K562 (cell line): ENCODE results near the gene PDE8A. TPM values are rescaled to one million over a fixed set of nuclear protein-coding genes. Genes with fewer than 3 reads are reported as not detected.
"Not testable (repeated sequence)": the region's sequence is repeated elsewhere in the genome, so short reads cannot be mapped to it uniquely, and the experiment has no call there.

ENCODE experiments used
- ATAC-seq: fragments of 200-7000 bp; cut with Tn5 transposase; 3 replicates; pipeline ENCODE4 v1.9.1; 2020; ENCODE audit warnings: moderate library complexity
- BruUV-seq: library from RNA; stranded (reverse); fragments of 400-500 nt; replicated peaks from 2 replicates; lab custom pipeline; 2021; lab: Mats Ljungman, UMichigan
- CTCF ChIA-PET: fragments of 300-600 bp; formaldehyde crosslinking; extraction: SDS; loops from one replicate; lab custom pipeline; 2021; ENCODE audit warnings: low intra/inter-chr PET ratio; lab: Yijun Ruan, JAX
- POLR2A ChIA-PET: fragments of 300-600, 350-650 bp; sonication (Branson Sonifier 250); formaldehyde crosslinking; extraction: SDS; loops from one replicate; lab custom pipeline; 2021; ENCODE audit warnings: antibody characterized with exemption, inconsistent platforms; lab: Yijun Ruan, JAX
- DNase-seq, 4 experiments: peaks; one replicate each; pipeline versions ENCODE4 v3.0.0 to v3.0.0-alpha.2; 2011 to 2018; ENCODE audit warnings: low spot score in 3 of 4, mixed read lengths in 3 of 4; ENCODE audit errors: extremely low read depth in 1 of 4
- FAIRE-seq: peaks from 2 replicates; lab custom pipeline; 2011; peaks lifted over from hg19 to GRCh38; lab: Jason Lieb, UNC
- H2AFZ ChIP-seq: 2 replicates; pipeline ENCODE4 v1.6.0; 2011; ENCODE audit warnings: low read depth, low read length, control low read depth, inconsistent platforms
- H3K27ac ChIP-seq: fragments of 200-600 bp; 3 replicates; pipeline ENCODE4 v1.8.0; 2011; ENCODE audit warnings: low read depth, mild to moderate bottlenecking, control low read depth, inconsistent platforms, low read length, moderate library complexity, mixed read lengths; ENCODE audit errors: extremely low read depth
- H3K27me3 ChIP-seq, 2 experiments: fragments of 300-600 bp in 1 of 2; 2 replicates in 1 of 2; 3 replicates in 1 of 2; pipeline versions ENCODE4 v1.6.0 to v1.8.0; 2011; ENCODE audit warnings: inconsistent platforms in 2 of 2, low read length in 2 of 2, mild to moderate bottlenecking in 1 of 2, mixed read lengths in 1 of 2, moderate library complexity in 1 of 2; ENCODE audit not compliant: control insufficient read depth in 2 of 2, insufficient read depth in 2 of 2
- H3K36me3 ChIP-seq: fragments of 300-600 bp; 3 replicates; pipeline ENCODE4 v1.8.0; 2011; ENCODE audit warnings: mild to moderate bottlenecking, low read length, inconsistent platforms; ENCODE audit not compliant: control insufficient read depth, insufficient read depth
- H3K4me1 ChIP-seq, 2 experiments: fragments of 200-600 bp in 1 of 2; replicated peaks in 1 of 2; 2 replicates in 1 of 2; 3 replicates in 1 of 2; pipeline versions ENCODE4 v1.5.1 to v1.8.0; 2011; ENCODE audit warnings: inconsistent platforms in 2 of 2, low read length in 2 of 2, mild to moderate bottlenecking in 1 of 2, mixed read lengths in 1 of 2, moderate library complexity in 1 of 2; ENCODE audit not compliant: control insufficient read depth in 2 of 2, insufficient read depth in 2 of 2
- H3K4me2 ChIP-seq: 2 replicates; pipeline ENCODE4 v1.6.1; 2011; ENCODE audit warnings: low read length, control low read depth, inconsistent platforms, mixed read lengths; ENCODE audit not compliant: insufficient read depth
- H3K4me3 ChIP-seq: fragments of 200-600 bp; sonication (generic), shearing (Covaris generic); 2 replicates; pipeline ENCODE4 v1.5.1; 2016; ENCODE audit warnings: control low read depth, inconsistent platforms
- H3K79me2 ChIP-seq: fragments of 200-600 bp; 3 replicates; pipeline ENCODE4 v1.8.0; 2011; ENCODE audit warnings: low read length, inconsistent platforms; ENCODE audit not compliant: control insufficient read depth, insufficient read depth
- H3K9ac ChIP-seq, 2 experiments: 2 replicates each; pipeline versions ENCODE4 v1.6.0 to v1.6.1; 2011; ENCODE audit warnings: low read depth in 2 of 2, low read length in 2 of 2, control low read depth in 1 of 2, inconsistent platforms in 1 of 2, mild to moderate bottlenecking in 1 of 2, mixed read lengths in 1 of 2; ENCODE audit not compliant: insufficient read depth in 1 of 2
- H3K9me1 ChIP-seq: one replicate; pipeline ENCODE4 v1.6.0; 2011; ENCODE audit warnings: inconsistent platforms, mild to moderate bottlenecking, low read length, moderate library complexity; ENCODE audit not compliant: control insufficient read depth, insufficient read depth
- H3K9me3 ChIP-seq: replicated peaks from 2 replicates; pipeline ENCODE4 v1.5.1; 2011; ENCODE audit warnings: low read depth, low read length, inconsistent platforms; ENCODE audit not compliant: control insufficient read depth, insufficient read depth
- H4K20me1 ChIP-seq: replicated peaks from 2 replicates; pipeline ENCODE4 v1.6.1; 2011; ENCODE audit warnings: low read length, inconsistent platforms, mixed read lengths; ENCODE audit not compliant: control insufficient read depth, insufficient read depth
- NR1H2 ChIP-seq: sonication (generic); formaldehyde crosslinking; IDR thresholded peaks from 2 replicates; pipeline ENCODE4 v1.4.0; 2020; ENCODE audit warnings: mild to moderate bottlenecking, missing genetic modification reagents
- PHF21A ChIP-seq: fragments of 450-650 bp; IDR thresholded peaks from 2 replicates; pipeline ENCODE4 v1.6.1; 2017; ENCODE audit warnings: low read depth, borderline replicate concordance
- SREBF2 ChIP-seq: sonication (generic); formaldehyde crosslinking; IDR thresholded peaks from 2 replicates; pipeline ENCODE4 v1.4.0; 2020; ENCODE audit warnings: mild to moderate bottlenecking, missing genetic modification reagents
- WGBS: fragments of 100-300 bp; shearing (Covaris generic); methylation state at CpG from one replicate; pipeline ENCODE4 v1.1.6; 2016; ENCODE audit warnings: low coverage, mixed read lengths; ENCODE audit not compliant: insufficient coverage; ENCODE audit errors: missing lambda C conversion rate; 5-methylcytosine and 5-hydroxymethylcytosine counted together
- in situ Hi-C: fragments of 300-500 bp; cut with MboI; formaldehyde crosslinking; loops from 4 replicates; pipeline ENCODE4 v1.15.0; 2018; ENCODE audit warnings: inconsistent platforms, mixed read lengths
- intact Hi-C: fragments of 100-400 bp; cut with micrococcal nuclease; formaldehyde crosslinking; loops from 2 replicates; pipeline ENCODE4 v1.14.2; 2022
- polyA plus RNA-seq, 8 experiments: library from polyadenylated mRNA; depleted of rRNA in 4 of 8; stranded (reverse) in 5 of 8; unstranded in 3 of 8; fragments of >200 nt; fragmentation: Nextera tagmentation in 2 of 8; fragmentation: Illumina TruSeq in 1 of 8; extraction: Ambion mirVana in 2 of 8; extraction: Trizol in 1 of 8; gene quantifications; 2 replicates each; pipeline versions ENCODE4 v1.2.1 to v1.2.3, GENCODE V29; 2011 to 2014; ENCODE audit warnings: inconsistent platforms in 1 of 8, missing spikeins in 1 of 8
- total RNA-seq, 7 experiments: library from RNA; depleted of rRNA in 6 of 7; stranded (reverse); fragments of >200 nt in 6 of 7; fragmentation: Illumina TruSeq in 2 of 7; extraction: Trizol in 2 of 7; gene quantifications; 2 replicates each; pipeline versions ENCODE4 v1.2.1 to v1.2.3, GENCODE V29; 2011 to 2021; ENCODE audit warnings: low replicate concordance in 1 of 7
- TF ChIP-seq, protein P1 (sequence below): fragments of 450-650 bp; IDR thresholded peaks from 2 replicates; pipeline ENCODE4 v1.6.1; 2016; ENCODE audit warnings: mild to moderate bottlenecking, moderate library complexity
- TF ChIP-seq, protein P2 (sequence below): fragments of 250-450 bp; sonication (Bioruptor Pico); IDR thresholded peaks from 2 replicates; pipeline ENCODE4 v1.5.0; 2021

Gene PDE8A
- total and polyA plus RNA-seq, 9 of the 15 experiments (the other 6 are each of a cell fraction or from before 2014, with no cell fraction given), result 5.9 to 40.3 (median 19.8) TPM

DNA sequence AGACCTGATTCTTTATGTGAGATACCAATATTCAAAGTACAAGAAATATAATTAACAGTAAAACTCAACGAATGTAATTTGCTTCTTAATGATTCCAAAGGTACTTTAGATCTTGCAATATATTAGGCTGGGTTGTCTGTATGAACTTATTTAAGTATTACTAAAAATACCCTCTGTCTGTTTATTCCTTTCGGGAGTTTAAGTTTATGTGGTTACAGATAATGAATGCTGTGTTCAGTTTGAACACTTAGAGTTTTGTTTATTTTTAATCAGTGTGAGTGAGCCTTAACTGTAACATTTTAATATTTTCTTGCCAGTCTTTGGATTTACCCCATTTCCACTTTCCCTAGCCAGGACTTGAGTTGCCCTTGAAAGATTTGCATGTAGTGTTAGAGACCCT, 3.5 kb downstream of the PDE8A start (continued):
- TF ChIP-seq, protein P1, sequence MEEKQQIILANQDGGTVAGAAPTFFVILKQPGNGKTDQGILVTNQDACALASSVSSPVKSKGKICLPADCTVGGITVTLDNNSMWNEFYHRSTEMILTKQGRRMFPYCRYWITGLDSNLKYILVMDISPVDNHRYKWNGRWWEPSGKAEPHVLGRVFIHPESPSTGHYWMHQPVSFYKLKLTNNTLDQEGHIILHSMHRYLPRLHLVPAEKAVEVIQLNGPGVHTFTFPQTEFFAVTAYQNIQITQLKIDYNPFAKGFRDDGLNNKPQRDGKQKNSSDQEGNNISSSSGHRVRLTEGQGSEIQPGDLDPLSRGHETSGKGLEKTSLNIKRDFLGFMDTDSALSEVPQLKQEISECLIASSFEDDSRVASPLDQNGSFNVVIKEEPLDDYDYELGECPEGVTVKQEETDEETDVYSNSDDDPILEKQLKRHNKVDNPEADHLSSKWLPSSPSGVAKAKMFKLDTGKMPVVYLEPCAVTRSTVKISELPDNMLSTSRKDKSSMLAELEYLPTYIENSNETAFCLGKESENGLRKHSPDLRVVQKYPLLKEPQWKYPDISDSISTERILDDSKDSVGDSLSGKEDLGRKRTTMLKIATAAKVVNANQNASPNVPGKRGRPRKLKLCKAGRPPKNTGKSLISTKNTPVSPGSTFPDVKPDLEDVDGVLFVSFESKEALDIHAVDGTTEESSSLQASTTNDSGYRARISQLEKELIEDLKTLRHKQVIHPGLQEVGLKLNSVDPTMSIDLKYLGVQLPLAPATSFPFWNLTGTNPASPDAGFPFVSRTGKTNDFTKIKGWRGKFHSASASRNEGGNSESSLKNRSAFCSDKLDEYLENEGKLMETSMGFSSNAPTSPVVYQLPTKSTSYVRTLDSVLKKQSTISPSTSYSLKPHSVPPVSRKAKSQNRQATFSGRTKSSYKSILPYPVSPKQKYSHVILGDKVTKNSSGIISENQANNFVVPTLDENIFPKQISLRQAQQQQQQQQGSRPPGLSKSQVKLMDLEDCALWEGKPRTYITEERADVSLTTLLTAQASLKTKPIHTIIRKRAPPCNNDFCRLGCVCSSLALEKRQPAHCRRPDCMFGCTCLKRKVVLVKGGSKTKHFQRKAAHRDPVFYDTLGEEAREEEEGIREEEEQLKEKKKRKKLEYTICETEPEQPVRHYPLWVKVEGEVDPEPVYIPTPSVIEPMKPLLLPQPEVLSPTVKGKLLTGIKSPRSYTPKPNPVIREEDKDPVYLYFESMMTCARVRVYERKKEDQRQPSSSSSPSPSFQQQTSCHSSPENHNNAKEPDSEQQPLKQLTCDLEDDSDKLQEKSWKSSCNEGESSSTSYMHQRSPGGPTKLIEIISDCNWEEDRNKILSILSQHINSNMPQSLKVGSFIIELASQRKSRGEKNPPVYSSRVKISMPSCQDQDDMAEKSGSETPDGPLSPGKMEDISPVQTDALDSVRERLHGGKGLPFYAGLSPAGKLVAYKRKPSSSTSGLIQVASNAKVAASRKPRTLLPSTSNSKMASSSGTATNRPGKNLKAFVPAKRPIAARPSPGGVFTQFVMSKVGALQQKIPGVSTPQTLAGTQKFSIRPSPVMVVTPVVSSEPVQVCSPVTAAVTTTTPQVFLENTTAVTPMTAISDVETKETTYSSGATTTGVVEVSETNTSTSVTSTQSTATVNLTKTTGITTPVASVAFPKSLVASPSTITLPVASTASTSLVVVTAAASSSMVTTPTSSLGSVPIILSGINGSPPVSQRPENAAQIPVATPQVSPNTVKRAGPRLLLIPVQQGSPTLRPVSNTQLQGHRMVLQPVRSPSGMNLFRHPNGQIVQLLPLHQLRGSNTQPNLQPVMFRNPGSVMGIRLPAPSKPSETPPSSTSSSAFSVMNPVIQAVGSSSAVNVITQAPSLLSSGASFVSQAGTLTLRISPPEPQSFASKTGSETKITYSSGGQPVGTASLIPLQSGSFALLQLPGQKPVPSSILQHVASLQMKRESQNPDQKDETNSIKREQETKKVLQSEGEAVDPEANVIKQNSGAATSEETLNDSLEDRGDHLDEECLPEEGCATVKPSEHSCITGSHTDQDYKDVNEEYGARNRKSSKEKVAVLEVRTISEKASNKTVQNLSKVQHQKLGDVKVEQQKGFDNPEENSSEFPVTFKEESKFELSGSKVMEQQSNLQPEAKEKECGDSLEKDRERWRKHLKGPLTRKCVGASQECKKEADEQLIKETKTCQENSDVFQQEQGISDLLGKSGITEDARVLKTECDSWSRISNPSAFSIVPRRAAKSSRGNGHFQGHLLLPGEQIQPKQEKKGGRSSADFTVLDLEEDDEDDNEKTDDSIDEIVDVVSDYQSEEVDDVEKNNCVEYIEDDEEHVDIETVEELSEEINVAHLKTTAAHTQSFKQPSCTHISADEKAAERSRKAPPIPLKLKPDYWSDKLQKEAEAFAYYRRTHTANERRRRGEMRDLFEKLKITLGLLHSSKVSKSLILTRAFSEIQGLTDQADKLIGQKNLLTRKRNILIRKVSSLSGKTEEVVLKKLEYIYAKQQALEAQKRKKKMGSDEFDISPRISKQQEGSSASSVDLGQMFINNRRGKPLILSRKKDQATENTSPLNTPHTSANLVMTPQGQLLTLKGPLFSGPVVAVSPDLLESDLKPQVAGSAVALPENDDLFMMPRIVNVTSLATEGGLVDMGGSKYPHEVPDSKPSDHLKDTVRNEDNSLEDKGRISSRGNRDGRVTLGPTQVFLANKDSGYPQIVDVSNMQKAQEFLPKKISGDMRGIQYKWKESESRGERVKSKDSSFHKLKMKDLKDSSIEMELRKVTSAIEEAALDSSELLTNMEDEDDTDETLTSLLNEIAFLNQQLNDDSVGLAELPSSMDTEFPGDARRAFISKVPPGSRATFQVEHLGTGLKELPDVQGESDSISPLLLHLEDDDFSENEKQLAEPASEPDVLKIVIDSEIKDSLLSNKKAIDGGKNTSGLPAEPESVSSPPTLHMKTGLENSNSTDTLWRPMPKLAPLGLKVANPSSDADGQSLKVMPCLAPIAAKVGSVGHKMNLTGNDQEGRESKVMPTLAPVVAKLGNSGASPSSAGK, result no peak
- TF ChIP-seq SREBF2, result no peak
- no peak for TF ChIP-seq NR1H2
- no peak for TF ChIP-seq PHF21A
- TF ChIP-seq, protein P2, sequence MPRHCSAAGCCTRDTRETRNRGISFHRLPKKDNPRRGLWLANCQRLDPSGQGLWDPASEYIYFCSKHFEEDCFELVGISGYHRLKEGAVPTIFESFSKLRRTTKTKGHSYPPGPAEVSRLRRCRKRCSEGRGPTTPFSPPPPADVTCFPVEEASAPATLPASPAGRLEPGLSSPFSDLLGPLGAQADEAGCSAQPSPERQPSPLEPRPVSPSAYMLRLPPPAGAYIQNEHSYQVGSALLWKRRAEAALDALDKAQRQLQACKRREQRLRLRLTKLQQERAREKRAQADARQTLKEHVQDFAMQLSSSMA, result no peak

DNA sequence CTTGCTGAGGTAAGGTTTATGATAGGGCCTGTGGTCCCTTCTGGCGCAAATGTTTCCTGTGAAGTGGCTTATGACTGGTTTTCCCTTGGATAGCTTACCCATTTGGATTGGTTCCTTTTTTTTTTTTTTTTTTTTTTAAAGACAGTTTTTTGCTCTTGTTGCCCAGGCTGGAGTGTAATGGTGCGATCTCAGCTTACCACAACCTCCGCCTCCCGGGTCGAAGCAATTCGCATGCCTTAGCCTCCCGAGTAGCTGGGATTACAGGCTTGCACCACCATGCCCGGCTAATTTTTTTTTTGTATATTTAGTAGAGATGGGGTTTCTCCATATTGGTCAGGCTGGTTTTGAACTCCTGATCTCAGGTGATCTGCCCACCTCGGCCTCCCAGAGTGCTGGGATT, 5.7 kb downstream of the PDE8A start:
- BruUV-seq, in situ Hi-C loops, H3K27me3 ChIP-seq, H3K36me3 ChIP-seq, H3K4me2 ChIP-seq, ATAC-seq, DNase-seq, H3K9me3 ChIP-seq, H2AFZ ChIP-seq, FAIRE-seq, CTCF ChIA-PET, H3K27ac ChIP-seq, H3K9me1 ChIP-seq, H4K20me1 ChIP-seq, H3K4me3 ChIP-seq, intact Hi-C loops, H3K9ac ChIP-seq: not testable (repeated sequence)
- Histone ChIP-seq H3K79me2 (peaks cover 96% of the 10 kb centered on the region), H3K4me1 (peaks cover 3 to 23% of the 10 kb centered on the region in 2 experiments)
- POLR2A ChIA-PET, result interaction anchor here (0.9 to 2.9 kb wide), 4 partner anchors 10 to 18 kb away, joined by 3 to 10 read pairs (median 8); no protein-coding TSS in a partner anchor
- 91% methylated on average over 9 of the region's 9 CpGs for WGBS
